Gastroesophageal sphincter (tissue), 4 donors: ENCODE results near the gene OPCML. TPM values are rescaled to one million over a fixed set of nuclear protein-coding genes. Genes with fewer than 3 reads are reported as not detected.

ENCODE experiments used
- ATAC-seq: fragments of 150-250 bp; one replicate; pipeline ENCODE4 v1.9.1; 2016; ENCODE audit warnings: mild to moderate bottlenecking, moderate library complexity
- H3K27ac ChIP-seq, 4 donors: fragments of 200-600 bp; sonication (generic) in 3 of 4; 1 replicate in 3 of 4; 2 replicates in 1 of 4; pipeline ENCODE4 v1.5.1; 2016 to 2019
- H3K27me3 ChIP-seq: fragments of 200-600 bp; sonication (generic); one replicate; pipeline ENCODE4 v1.5.1; 2019
- H3K36me3 ChIP-seq, 2 donors: fragments of 200-600 bp; sonication (generic); one replicate each; pipeline ENCODE4 v1.5.1; 2019; ENCODE audit warnings: control low read depth in 1 of 2
- H3K4me1 ChIP-seq, 3 donors: fragments of 200-600 bp; sonication (generic); 1 replicate in 2 of 3; 2 replicates in 1 of 3; pipeline ENCODE4 v1.5.1; 2016 to 2019; ENCODE audit warnings: control low read depth in 2 of 3
- H3K4me3 ChIP-seq, 2 donors: fragments of 200-600 bp; sonication (generic); one replicate each; pipeline ENCODE4 v1.5.1; 2019; ENCODE audit warnings: mild to moderate bottlenecking in 1 of 2, moderate library complexity in 1 of 2
- H3K9me3 ChIP-seq, 3 donors: fragments of 200-600 bp; sonication (generic); one replicate each; pipeline ENCODE4 v1.5.1; 2017 to 2019; ENCODE audit warnings: control low read depth in 2 of 3
- EP300 ChIP-seq: sonication (generic); formaldehyde crosslinking; IDR thresholded peaks from one replicate; pipeline ENCODE4 v1.6.1; 2017; ENCODE audit warnings: antibody characterized with exemption, mild to moderate bottlenecking
- POLR2A ChIP-seq, 2 donors: fragments of 450-650 bp; IDR thresholded peaks; one replicate each; pipeline ENCODE4 v1.6.1; 2017; ENCODE audit warnings: antibody characterized with exemption in 2 of 2, mild to moderate bottlenecking in 2 of 2, moderate library complexity in 1 of 2
- POLR2AphosphoS5 ChIP-seq: sonication (generic); formaldehyde crosslinking; IDR thresholded peaks from one replicate; pipeline ENCODE4 v1.6.1; 2017; ENCODE audit warnings: antibody characterized with exemption
- WGBS, 2 donors: methylation state at CpG; one replicate each; pipeline ENCODE4 v1.1.5; 2018; ENCODE audit warnings: low coverage in 1 of 2; 5-methylcytosine and 5-hydroxymethylcytosine counted together
- total RNA-seq, 4 donors: library from RNA; depleted of rRNA; stranded (reverse); fragments of >200 nt; gene quantifications; one replicate each; pipeline ENCODE4 v1.1.0, GENCODE V29; 2016
- TF ChIP-seq, protein P1 (sequence below), 4 experiments: fragments of 200-600 bp in 2 of 4; fragments of 450-650 bp in 2 of 4; sonication (generic) in 1 of 4; IDR thresholded peaks; one replicate each; pipeline ENCODE4 v1.5.1; 2017 to 2019; ENCODE audit warnings: antibody characterized with exemption in 4 of 4, mild to moderate bottlenecking in 2 of 4, moderate library complexity in 2 of 4

The OPCML gene
- total RNA-seq, 4 donors from 2014 or later: 0.13 to 0.93 (median 0.33) TPM

DNA sequence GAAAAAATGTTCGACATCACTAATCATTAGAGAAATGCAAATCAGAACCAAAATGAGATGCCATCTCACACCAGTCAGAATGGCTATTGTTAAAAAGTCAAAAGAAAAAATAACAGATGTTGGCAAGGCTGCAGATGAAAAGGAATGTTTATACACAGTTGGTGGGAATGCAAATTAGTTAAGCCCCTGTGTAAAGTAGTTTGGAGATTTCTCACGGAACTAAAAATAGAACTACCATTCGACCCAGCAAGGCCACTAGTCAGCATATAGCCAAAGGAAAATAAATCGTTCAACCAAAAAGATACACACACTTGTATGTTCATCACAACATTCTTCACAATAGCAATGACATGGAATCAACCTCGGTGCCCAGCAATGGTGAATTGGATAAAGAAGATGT is 503.2 kb downstream of the OPCML start:
- H3K36me3 ChIP-seq: no peaks in the 10 kb centered on the region
- ATAC-seq: no peak
- TF ChIP-seq, protein P1, sequence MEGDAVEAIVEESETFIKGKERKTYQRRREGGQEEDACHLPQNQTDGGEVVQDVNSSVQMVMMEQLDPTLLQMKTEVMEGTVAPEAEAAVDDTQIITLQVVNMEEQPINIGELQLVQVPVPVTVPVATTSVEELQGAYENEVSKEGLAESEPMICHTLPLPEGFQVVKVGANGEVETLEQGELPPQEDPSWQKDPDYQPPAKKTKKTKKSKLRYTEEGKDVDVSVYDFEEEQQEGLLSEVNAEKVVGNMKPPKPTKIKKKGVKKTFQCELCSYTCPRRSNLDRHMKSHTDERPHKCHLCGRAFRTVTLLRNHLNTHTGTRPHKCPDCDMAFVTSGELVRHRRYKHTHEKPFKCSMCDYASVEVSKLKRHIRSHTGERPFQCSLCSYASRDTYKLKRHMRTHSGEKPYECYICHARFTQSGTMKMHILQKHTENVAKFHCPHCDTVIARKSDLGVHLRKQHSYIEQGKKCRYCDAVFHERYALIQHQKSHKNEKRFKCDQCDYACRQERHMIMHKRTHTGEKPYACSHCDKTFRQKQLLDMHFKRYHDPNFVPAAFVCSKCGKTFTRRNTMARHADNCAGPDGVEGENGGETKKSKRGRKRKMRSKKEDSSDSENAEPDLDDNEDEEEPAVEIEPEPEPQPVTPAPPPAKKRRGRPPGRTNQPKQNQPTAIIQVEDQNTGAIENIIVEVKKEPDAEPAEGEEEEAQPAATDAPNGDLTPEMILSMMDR (IDR thresholded peaks at IDR 0.05): no peak
- TF ChIP-seq POLR2AphosphoS5 (no peak), EP300 (no peak), POLR2A (IDR thresholded peaks at IDR 0.05) (no peak)

DNA sequence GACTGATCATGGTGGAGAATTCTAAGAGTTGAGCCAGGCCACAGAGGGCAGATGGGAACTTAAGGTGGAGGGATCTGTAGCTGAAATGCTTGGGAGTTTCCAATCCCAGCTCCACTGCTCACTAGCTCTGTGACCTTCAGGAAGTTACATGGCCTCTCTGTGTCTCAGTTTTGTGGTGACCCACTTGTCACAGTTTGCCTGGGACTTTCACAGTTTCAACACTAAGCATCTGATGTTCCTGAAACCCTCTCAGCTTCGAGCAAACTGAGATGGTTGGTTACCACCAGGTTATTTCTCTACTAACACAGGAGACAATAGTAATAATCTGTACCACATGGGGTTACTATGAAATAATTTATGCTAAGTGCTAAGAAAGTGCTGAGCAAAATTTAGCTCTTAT is 505.3 kb downstream of the OPCML start:
- TF ChIP-seq EP300 (no peak), POLR2AphosphoS5 (no peak), POLR2A (IDR thresholded peaks at IDR 0.05) (no peak)
- TF ChIP-seq, protein P1 (IDR thresholded peaks at IDR 0.05): no peak
- no peaks in the 10 kb centered on the region for H3K9me3 ChIP-seq
- no peak overlapping the region for H3K27ac ChIP-seq
- WGBS, 2 donors: 78% methylated on average over 1 of the region's 1 CpG; no CpG with 5 or more reads in 1 of the 2 donors
- no peak overlapping the region for H3K4me3 ChIP-seq
- no peak for ATAC-seq
- H3K27me3 ChIP-seq: peaks cover 56% of the 10 kb centered on the region
- H3K36me3 ChIP-seq: no peaks in the 10 kb centered on the region
- no peaks in the 10 kb centered on the region for H3K4me1 ChIP-seq

More for the DNA sequence above, 503.2 kb downstream of the OPCML start:
- H3K9me3 ChIP-seq: no peaks in the 10 kb centered on the region
- H3K4me1 ChIP-seq: no peaks in the 10 kb centered on the region
- WGBS, 2 donors: 49 to 50% methylated on average over 5 of the region's 5 CpGs
- H3K4me3 ChIP-seq: no peak overlapping the region
- no peak overlapping the region for H3K27ac ChIP-seq
- peaks cover 44% of the 10 kb centered on the region for H3K27me3 ChIP-seq

DNA sequence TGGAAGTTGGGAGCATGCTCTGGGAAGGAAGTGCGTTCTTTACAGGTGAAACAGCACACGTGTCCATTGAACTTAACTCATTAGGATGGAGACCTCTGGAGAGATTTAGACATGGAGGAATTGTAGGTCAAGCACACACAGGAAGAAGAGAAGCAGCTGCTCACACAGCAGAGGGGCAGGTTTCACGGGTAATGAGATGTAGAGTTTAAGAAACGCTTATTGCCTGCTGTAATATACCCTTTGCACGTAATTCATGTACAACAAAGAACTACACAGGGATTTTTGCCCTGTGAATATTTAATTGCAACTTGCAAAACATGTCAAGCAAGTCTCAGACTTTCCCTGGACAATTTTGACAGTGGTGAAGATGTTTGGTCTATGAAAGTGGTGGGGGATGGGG is 508.0 kb downstream of the OPCML start:
- Histone ChIP-seq H3K27me3 (peaks cover 47% of the 10 kb centered on the region), H3K27ac (no peak overlapping the region), H3K9me3 (no peaks in the 10 kb centered on the region), H3K4me1 (no peaks in the 10 kb centered on the region), H3K4me3 (no peak overlapping the region), H3K36me3 (no peaks in the 10 kb centered on the region)
- ATAC-seq: no peak
- 33 to 47% methylated on average over 3 to 5 of the region's 5 CpGs for WGBS, 2 donors
- no peak for TF ChIP-seq EP300
- no peak for TF ChIP-seq POLR2A (IDR thresholded peaks at IDR 0.05)
- TF ChIP-seq, protein P1 (IDR thresholded peaks at IDR 0.05): no peak
- TF ChIP-seq POLR2AphosphoS5: no peak

DNA sequence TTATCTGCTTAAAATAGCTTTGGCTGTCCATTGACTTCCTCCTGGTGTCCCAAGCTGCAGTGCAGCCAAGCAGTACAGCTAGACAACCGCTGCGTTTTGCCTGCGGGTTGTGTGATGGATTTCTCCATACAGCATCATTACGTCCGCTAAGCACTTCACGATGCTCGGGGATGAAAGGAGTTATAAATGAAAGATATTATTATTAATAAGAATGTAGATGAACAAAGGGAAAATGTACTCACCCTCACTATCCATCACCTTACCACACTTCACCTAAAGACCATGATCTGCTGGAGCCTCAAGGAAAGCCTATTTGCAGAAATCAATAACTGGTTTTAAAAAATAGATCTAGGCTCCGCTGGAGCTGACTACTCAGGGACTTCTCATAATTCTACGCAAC is 509.1 kb downstream of the OPCML start:
- 83 to 86% methylated on average over 5 to 8 of the region's 9 CpGs for WGBS, 2 donors
- Histone ChIP-seq H3K27ac (no peak overlapping the region), H3K36me3 (no peaks in the 10 kb centered on the region), H3K27me3 (peaks cover 45% of the 10 kb centered on the region), H3K9me3 (no peaks in the 10 kb centered on the region), H3K4me1 (no peaks in the 10 kb centered on the region), H3K4me3 (no peak overlapping the region)
- no peak for ATAC-seq
- TF ChIP-seq POLR2A (IDR thresholded peaks at IDR 0.05) (no peak), POLR2AphosphoS5 (no peak), EP300 (no peak)
- TF ChIP-seq, protein P1 (IDR thresholded peaks at IDR 0.05): no peak

DNA sequence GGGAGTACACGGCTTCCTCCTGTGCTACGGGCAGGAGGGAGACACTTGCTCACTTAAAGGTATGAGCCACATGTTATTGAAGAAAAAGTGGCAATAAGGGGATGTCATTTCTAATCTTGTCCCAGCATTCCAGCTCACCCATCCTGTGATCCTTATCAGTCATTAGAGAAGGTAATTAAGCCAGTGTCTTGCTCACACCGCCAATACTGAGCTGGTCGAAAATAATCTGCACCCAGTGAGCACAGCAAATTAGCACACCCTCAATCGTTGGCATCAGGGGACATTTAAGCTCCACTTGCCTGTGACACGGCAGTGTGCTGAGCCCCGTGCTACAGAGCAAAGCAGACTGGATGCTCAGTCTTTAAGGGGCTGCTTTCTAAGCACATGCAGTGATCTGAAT is 510.7 kb downstream of the OPCML start:
- TF ChIP-seq POLR2A (IDR thresholded peaks at IDR 0.05) (no peak), EP300 (no peak), POLR2AphosphoS5 (no peak)
- TF ChIP-seq, protein P1 (IDR thresholded peaks at IDR 0.05): no peak
- WGBS, 2 donors: 46 to 74% methylated on average over 6 to 7 of the region's 7 CpGs
- no peak for ATAC-seq

More for the DNA sequence above, 510.7 kb downstream of the OPCML start:
- Histone ChIP-seq H3K36me3 (no peaks in the 10 kb centered on the region), H3K27ac (no peak overlapping the region), H3K4me3 (no peak overlapping the region), H3K27me3 (peaks cover 32% of the 10 kb centered on the region), H3K9me3 (no peaks in the 10 kb centered on the region), H3K4me1 (no peaks in the 10 kb centered on the region)
